HG03060 (cell line): ENCODE data around the gene SLIT2.

ENCODE experiments used
- ATAC-seq: cut with Tn5 transposase; IDR thresholded peaks from one replicate; pipeline ENCODE4 v1.9.1; 2021; ENCODE audit warnings: low read depth, moderate number of reproducible peaks; ENCODE audit not compliant: unreplicated experiment

The SLIT2 gene

GRCh38 chr4:20298986-20299385 lies 47.3 kb downstream of the SLIT2 start:
- no peak for ATAC-seq

GRCh38 chr4:20299515-20299914 lies 47.8 kb downstream of the SLIT2 start:
- no peak for ATAC-seq

DNA sequence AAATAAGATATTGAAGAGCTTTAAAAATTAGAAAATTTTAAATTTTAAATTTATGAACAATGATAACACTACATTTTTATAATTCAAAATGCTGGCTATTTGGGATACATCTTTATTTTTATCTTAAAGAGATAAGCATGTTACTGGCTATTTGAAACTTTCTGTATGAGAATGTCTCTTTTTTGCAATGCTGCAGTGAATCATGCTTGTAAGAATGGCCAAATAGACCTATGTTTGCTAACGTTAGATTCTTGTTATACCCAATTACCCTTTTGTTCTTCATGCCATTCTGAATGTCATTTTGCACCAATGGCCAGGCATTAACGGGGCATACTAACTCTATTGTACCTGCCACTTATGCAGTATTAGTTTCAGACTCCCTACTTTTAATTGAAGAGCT lies 49.5 kb downstream of the SLIT2 start:
- no peak for ATAC-seq
